GM04503 (cell line): ENCODE measurements around the gene OBP2A.
"Not testable (repeated sequence)": the region's sequence is repeated elsewhere in the genome, so short reads cannot be mapped to it uniquely, and the experiment has no call there.

Source experiments
- DNase-seq: peaks from one replicate; pipeline ENCODE4 v3.0.0-alpha.2; 2012; ENCODE audit warnings: low read depth

The OBP2A gene, protein sequence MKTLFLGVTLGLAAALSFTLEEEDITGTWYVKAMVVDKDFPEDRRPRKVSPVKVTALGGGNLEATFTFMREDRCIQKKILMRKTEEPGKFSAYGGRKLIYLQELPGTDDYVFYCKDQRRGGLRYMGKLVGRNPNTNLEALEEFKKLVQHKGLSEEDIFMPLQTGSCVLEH

DNA sequence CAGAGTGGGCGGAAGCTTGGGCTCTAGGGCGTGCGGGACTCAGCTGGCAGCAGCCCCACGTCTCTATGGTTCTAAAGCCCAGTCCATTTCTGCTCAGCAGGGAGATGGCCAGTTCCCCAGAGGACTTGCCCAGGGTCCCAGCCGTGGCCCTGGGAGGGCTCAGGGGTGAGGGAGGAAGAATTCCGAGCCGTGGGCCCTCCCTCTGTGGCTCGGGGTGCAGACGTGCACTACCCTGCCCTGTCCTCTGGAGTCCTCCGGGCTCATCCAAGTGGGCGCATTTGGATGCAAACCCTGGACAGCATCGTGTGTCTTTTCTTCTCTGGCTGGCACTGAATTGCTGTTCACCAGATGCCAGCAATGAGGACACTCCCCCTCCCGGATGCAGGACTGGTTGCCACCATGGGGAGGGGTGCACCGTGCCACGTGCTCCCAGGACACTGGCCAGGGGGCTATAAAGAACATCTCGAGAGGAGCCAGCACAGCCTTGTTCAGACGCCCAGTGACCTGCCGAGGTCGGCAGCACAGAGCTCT, at the start of gene OBP2A:
TSS of gene OBP2A (plus strand) at position 481 of the 531 bp plus-strand sequence. CDS start 55 bp downstream, outside the sequence.
- DNase-seq: not testable (repeated sequence)

DNA sequence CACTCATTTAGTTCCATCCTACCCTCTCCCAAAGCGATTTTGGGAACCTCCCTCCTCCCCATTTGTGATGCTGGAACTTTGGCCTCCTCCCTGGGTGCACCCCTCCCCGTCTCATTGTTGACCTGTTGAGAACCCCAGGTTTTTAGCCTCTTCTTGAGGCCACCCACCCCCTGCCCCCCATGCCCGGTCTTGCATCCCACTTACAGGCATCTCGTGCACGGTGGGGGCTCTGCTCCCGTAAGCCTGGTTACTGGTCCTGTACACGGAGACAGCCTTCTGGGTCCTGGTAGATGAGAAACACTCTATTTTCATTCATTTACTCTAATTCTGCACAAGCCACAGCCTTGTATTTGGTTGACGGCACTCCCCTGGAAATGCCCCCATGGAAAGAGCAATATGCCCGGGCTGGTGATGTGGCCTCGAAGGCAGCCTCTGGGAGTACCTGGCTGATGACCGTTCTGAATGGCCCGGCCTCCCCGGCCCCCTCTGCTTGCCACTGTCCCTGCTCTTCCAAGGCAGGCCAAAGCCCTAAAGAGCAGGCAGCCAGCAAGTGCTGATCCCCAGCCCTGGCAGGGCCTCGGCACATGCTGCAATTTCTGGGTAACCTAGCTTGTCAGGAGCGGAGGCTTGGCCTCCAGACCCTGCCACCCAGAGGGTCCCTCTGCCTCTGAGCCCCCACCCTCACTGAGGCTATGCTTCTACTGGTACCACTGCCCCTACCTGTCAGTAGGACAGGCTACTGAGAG, 47.4 kb upstream of the OBP2A start:
- no peak for DNase-seq

DNA sequence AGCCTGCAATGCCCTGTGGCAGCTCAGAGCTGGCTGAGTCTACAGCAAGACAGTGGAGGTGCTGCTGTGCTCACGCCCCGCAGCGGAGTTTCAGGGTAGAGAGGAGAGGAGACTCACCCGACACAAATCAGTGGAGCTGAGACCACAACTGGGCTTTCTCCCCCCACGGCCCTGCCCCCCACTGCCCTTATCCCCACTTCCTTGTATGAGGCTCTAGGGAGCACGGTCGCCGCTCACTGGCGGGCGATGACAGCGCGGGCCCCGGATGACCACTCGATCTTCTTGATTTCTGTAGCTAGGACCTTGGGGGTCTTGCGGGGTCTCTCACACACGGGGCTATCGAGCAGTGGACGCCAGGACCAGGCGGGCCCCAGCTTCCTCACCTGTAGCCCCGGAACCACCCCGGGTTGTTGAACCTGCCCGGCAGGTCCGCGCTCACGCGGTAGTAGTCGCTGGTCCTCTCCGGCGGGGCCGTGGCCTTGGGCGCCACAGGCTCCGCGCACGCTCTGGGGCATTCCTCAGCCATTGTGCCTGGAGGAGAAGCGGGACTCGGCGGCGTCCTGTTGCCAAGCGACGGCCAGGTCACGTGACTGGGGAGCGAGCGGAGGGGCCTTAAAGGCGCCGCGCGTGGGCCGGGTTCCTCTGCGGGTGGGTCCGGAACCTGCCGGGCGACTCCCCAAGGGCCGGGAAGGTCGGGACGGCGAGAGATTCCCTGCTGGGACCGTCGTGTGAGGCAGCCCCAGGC, 46.4 kb upstream of the OBP2A start:
- DNase-seq: no peak

DNA sequence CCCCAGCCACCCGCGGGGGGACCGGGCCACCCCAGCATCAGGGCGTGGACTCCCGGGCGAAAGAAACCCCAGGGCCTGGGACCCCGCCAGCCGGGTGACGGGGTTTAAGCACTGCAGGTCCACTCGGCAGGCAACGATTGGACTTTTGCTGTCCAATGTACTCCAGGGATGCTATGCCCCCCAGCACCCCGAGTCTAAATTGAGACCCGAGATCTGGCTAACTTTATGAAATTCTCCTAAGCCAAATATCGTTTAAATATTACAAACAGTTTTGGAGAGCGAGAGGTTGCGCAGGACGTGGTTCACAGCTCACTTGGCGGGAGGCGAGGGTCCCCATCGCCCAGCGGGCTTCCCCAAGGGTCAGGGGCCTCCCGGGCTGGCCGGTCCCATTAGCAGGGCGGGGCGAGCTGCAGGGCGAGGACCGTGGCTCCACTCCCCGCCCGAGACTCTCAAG, 45.8 kb upstream of the OBP2A start:
- no peak for DNase-seq

DNA sequence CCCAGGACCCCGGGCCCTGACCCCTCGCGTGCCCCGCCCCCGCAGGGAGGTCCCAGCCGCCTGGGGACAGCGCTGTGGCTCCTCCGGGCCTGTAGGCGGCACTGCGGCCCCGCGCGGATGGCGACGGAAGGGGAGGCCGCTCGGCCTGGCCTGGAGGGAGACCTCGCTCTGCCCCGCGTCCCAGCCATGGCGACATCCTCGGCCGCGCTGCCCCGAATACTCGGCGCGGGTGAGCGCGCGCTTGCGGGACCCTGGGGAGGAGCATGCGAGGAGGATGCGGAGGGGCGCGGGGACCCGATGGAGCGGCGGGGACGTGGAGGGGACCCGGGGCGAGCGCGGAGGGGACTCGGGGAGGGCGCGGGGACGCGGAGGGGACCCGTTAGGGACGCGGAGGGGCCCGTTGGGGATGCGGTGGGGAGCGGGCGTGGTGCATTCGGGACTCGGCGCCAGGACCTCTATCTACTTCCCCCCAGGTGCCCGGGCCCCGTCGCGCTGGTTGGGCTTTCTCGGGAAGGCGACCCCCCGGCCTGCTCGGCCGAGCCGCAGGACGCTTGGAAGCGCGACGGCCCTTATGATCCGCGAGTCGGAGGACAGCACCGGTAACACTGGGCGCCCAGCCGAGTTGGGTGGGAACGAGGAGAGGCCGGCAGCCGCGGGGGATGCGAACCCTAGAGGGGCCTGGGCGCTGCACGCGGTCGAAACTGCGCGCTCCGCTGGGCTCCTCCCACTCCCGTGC, 45.2 kb upstream of the OBP2A start, which contains the start of gene MRPS2:
TSS of gene MRPS2 (plus strand) at position 158 of the 736 bp plus-strand sequence. CDS start at position 187, 29 bp downstream.
- DNase-seq: no peak

DNA sequence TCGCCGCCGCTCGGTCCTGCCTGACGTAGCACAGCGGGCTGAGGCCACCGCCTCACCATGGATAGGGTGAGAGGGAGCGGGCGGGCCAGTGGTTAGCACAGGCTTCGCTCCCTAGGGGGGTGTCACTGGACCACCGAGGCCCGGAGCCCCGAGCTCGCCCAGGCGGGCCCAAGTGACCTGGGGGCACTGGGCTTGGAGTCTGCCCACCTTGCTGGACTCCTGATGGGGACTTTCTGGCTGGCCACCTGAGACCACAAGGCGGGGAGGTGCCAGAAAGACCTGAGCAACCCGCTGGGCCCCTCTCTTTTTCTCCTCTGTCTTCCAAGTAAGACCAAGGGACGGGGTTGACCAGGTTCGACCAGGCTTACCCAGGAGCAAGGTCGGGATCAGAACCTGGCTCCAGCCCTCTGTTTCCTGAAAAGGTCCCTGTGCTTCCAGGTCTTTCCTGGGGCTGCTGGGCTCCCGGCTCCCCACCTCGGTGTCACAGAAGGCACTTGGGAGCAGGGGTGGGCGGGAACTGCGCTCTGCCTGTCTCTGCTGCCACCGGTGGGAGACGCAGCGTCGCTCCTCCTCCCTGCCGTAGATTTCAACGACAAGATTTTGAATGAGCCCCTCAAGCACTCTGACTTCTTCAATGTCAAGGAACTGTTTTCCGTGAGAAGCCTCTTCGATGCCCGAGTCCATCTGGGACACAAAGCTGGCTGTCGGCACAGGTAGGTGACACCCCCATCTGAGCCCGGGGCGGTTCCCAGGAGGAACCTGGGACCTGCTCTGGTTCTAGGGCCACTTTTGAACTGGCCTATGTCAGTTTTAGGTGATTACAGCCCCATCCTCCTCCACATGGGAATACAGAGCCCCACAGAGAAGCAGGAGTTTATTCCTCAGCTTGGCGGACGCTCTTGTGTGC, 44.4 kb upstream of the OBP2A start:
- DNase-seq: no peak

DNA sequence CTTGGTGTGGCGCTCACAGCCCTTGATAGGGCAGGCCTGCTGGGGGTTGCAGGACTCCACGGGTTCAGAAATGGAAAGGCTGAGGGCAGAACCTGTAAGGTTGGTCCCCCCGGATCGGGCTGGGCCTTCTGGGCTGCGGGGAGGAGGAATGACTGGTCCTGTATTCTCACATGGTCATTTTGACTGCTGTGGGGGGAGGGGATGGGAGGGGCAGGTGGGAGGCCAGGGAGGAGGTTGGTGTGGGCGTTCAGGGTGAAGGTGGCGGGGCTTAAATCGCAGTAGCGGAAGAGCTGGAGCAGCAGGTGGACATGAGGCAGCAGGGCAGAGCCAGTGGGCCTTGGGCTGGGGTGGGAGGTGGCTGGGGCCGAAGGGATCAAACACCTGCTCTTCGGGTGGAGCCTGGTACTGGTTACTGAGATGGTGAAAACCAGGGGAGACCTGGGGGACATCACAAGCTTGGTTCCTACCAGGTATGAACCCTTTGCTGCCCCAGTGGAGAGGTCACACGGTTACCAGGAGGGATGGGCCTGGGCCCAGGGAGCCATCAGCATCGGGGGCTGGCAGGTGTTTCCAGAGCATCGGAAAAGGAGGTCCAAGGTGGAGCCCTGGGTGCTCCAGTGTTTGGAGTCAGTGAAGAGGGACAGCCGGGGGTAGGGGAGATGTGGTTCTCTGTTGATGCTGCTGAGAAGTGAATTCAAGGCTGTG, 43.6 kb upstream of the OBP2A start:
- DNase-seq: no peak

DNA sequence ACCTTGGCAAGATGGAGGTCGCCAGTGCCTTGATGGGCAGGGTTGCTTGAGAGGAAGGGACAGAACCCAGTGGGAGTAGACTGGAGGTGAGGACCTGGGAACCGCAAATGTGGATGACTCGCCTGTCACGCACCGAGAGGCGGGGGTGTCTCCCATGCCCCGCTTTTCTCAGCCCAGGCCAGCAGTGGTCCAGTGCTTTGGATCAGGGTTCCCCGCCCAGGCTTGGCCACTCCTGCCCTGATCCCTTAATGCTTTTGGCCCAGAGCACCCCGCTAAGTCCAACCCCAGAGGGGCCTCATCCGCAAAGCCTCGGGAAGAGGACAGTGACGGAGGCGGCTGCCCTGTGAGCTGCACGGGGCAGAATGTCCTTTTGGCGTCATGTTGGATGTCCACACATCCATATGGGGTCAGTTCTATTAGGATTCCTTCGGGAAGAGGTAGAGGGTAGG, 43.0 kb upstream of the OBP2A start:
- no peak for DNase-seq

DNA sequence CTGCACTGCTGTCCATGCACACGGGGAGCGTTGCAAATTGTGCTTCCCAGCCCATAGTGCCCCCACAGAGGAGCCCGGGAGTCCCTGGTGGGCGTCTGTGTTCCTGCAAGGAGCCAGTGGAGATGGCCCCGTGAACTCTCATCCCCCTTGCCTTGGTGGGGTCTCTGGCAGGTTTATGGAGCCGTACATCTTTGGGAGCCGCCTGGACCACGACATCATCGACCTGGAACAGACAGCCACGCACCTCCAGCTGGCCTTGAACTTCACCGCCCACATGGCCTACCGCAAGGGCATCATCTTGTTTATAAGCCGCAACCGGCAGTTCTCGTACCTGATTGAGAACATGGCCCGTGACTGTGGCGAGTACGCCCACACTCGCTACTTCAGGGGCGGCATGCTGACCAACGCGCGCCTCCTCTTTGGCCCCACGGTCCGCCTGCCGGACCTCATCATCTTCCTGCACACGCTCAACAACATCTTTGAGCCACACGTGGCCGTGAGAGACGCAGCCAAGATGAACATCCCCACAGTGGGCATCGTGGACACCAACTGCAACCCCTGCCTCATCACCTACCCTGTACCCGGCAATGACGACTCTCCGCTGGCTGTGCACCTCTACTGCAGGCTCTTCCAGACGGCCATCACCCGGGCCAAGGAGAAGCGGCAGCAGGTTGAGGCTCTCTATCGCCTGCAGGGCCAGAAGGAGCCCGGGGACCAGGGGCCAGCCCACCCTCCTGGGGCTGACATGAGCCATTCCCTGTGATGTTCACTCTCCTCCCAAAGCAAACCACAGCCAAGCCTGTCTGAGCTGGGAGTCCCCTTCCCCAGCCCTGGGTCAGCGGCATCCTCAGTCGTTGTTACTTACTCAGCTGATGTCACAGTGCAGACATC, 42.3 kb upstream of the OBP2A start:
- no peak for DNase-seq

DNA sequence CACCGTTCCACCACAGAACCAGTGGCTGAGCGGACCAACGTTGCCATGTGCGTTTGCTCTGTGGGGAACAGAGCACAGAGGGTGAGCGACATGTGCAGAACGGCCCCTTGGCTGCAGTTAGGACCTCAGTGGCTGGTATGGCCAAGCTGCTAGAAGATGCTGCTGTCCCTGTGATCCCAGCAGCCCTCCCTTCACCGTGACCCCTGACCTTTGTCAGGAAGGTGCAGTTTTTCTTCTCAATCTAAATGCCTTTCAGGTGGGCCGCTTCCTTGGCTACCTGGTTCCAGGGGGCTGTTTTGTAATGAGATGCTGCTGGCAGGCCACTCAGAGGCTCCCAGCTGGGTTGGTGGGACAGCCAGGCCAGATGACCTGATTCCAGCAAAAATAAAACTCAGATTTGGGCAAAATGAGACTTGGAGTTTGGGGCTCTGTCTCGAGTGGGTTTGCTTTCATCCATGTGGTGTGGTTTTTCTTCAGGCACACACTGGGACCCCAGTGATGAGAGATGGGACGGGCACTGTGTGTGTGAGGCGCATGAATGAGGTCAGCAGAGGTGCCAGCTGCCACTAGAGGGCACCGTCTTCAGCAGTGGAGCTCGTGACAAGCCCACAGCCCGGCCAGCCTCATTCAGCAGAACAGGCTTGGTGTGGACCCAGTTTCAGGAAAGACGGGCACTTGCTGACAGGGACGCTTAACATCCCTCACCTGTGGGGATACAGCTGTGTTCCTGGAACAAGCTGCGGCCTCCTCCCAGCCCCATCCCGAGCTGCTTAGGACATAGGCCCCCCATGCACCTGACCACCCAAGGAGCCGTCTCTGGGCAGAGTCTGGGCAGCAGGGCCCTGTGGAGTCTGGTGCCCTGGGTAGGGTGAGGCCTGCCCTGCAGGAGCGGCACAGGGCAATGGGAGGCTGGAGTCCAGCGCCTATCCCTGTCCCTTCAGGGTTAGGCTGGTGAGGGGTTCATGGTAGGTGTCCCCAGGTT, 41.4 kb upstream of the OBP2A start:
- no peak for DNase-seq

DNA sequence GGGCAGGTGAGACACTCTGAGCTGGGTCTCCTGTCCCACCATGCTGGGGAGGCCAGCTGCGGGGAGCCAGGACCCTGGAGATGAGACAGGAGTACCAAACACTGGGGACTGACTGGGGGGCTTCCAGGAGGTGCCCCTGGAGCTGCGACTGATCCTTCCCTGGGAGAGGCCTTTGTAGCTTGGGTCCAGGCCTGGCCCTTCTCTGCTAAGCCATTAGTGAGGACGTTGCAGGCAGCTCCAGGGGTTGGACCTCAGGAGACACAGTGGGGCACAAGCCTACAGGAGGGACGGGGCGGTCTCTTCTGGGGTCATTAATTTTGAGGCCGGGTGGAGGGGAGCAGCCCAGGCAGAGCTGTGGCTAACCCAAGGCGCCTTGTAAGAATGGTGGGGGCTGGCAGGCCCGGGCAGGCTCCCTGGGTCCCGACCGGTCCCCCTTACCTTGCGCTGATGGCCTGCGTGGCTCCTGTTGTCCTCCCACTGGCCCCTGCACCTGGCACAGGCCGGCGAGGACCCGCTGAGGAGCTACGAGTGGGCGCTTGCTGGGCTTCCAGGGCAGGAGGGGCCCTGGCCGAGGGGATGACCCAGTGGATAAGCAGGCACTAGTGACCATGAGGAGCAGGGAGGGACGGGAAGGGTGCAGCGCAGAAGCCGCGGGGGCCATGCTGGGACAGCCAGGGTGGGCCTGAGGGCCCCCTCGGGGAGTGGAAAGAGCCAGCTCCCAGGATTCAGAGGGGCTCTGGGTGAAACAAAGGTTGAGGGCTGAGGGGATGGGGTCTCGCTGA, 40.3 kb upstream of the OBP2A start:
- no peak for DNase-seq

DNA sequence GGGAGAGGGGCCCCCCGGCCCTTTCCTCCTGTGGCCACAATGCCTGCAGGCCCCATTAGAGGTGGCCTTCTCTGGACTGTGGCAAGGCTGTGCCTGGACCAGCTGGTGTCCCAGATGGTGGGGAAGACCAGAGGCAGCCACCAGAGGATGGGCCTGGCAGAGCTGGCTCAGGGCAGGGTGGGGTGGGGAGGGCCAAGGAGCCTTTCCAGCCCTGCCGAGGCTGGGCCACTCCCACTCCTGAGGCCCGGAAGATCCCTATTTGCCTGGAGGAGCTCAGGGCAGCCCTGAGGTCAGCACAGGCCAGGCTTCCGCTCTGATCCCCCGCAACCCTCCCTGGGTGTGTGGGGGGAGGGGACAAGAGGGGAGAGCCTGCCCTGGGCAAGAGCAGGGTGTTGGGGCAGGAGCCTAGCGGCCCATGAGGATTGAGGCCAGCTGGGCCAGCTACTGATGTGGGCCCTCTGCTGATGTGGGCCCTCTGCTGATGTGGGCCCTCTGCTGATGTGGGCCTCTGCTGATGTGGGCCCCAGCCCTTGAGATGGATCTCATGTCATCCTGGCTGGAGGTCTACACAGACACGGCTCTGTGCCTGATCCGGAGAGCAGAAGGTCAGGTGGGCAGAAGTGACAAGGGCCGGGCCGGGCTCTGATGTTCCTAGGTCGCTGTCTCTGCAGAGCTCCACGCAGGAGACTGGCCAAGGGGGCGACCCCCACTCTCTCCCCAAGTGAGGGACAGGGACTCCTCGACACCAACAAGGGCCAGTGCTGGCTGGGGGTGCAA, 39.4 kb upstream of the OBP2A start:
- no peak for DNase-seq

DNA sequence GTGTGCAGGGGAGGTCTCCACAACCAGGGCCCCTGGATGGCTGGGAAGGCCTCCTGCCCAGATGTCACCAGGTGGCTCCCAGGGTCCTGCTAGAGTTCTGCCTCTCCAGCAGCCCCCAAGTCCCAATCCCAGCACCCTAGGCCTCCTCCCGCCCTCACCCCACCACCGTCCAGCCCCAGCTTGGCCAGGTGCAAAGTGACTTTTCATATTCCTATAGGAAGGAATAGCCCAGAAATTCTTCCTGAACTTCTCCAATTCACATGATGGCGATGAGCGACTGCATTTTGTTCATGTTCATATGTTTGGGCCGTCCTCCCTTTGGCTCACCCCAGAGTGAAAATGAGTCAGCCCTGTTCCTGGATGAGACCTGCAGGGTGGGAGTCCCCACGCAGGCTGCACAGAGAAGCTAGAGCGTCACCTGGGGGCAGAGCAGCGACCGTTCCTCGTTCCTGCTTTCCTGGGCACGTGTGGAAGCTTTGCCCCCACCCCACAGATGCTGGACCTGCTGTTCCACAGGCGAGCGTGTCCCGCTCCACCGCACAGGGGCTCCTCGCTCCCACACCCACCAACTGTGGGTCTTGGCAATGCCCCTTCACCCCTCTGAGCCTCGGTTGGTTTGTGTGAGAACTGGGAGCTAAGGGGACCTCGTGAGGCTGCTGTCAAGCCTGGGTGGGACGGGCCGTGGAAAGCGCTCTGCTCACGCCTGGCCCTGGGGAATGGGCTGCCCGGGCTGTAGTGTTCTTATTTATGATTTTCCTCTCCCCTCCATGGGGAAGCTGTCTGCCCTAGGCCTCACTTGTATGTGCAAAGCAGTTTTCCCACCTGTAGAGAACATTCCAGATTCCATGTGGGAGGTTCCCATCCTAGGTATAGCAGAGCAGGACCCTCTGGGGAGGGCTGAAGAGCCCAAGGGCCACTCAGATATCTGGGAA, 38.6 kb upstream of the OBP2A start:
- DNase-seq: no peak

DNA sequence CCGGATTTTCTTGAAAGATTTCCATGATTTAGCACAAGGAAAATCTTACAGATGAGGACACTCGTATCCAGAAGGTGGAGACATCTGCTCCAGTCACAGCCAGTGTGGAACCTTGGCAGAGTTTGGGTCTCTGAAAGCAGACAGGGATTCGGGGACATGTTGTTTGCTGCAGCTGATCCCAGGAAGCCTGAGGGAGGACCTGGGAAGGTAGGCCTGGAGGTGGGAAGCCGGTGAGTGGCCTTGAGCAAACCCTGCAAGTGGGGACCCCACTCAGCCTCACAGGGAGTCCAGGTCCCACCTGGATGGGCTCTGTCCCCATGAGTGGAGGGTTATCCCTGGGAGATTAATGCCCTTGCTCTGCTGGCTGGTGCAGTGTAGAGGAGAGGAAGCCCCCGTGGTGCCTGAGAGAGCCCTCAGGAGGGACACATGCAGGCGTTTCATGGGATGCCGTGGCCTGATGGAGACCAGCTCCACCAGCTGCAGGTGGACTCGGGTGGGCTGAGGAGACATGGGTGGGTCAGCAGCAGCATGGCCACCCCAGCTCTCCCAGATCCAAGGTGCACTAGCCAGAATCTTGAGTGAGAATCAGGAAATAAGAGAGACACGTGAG, 37.6 kb upstream of the OBP2A start:
- DNase-seq: no peak

DNA sequence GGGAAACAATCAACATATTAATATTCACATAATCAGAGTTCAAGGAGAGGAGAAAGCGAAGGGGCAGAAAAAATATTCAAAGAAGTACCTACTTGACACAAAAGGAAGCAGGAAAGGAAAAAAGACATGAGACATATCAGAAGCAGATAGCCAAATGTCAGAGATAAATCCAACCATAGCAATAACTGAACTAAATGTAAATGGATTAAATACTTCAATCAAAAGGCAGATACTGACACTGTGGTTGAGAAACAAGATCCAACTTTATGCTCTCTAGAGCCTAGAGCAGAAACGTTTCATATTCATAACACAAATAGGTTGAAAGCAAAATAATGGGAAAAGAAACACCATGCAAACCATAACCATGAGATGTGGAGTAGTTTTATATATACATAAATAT, 36.5 kb upstream of the OBP2A start:
- no peak for DNase-seq
